GM21381 (cell line): ENCODE results near the gene RSPRY1.

ENCODE experiments used
- ATAC-seq: cut with Tn5 transposase; IDR thresholded peaks from one replicate; pipeline ENCODE4 v1.9.1; 2021; ENCODE audit warnings: mild to moderate bottlenecking, moderate library complexity; ENCODE audit not compliant: unreplicated experiment

The RSPRY1 gene

DNA sequence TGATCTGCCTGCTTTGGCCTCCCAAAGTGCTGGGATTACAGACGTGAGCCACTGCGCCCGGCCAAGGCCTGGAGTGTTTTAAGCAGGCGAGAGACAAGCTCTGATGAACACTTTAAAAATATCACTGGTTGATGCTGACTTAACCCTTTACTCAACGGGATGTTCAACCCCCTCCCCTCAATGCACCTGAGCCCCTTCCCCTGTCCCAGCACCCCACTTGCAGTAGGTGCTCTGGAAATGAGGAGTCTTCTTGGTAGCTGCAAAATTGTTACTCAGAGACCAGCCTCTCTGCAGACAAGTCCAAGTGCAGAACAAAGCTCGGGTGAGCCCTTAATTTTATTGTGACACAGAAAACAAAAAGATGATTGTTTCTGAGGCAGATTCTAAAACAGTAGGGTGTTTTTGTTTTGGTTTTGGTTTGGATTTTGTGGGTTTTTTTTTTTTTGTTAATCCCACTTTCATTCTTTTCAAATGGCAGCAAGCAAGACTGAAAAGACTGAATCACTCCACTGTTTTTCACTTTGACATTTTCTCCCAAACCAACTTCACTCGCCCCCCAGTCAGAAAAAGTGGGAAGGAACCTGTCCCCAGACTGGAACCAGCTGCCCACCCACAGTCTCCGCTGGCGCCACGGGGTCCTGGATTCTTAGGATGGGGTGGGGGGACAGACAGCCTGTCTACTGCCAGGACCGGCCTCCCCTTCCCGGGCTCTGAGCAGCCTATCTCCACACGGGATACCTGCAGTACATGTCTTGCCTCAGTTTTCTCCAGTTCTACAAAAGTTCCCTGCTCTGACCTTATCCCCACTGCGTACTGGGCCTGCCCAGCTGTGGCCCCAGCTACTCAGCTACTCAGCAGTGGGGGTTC is 103.5 kb downstream of the RSPRY1 start:
- ATAC-seq = no peak
